H9 (cell line): Measurements from ENCODE around the gene SPECC1L. TPM values are rescaled to one million over a fixed set of nuclear protein-coding genes. Genes with fewer than 3 reads are reported as not detected.

Source experiments
- DNase-seq: peaks from one replicate; pipeline ENCODE4 v3.0.0-alpha.2; 2017
- H2AFZ ChIP-seq: one replicate; pipeline ENCODE4 v1.6.1; 2013; ENCODE audit warnings: mild to moderate bottlenecking, low read length, control low read depth, moderate library complexity
- H2AK5ac ChIP-seq: 2 replicates; pipeline ENCODE4 v1.6.1; 2013; ENCODE audit warnings: low read length, control low read depth, mixed read lengths; ENCODE audit not compliant: insufficient read length
- H2BK120ac ChIP-seq: one replicate; pipeline ENCODE4 v1.6.1; 2013; ENCODE audit warnings: low read depth, mild to moderate bottlenecking, low read length, control low read depth, inconsistent platforms; ENCODE audit not compliant: poor library complexity, severe bottlenecking
- H2BK12ac ChIP-seq: 2 replicates; pipeline ENCODE4 v1.6.1; 2013; ENCODE audit warnings: low read length, control low read depth, mixed read lengths, low read depth; ENCODE audit not compliant: insufficient read length
- H2BK15ac ChIP-seq: 2 replicates; pipeline ENCODE4 v1.6.1; 2013; ENCODE audit warnings: low read depth, low read length, control low read depth
- H2BK20ac ChIP-seq: one replicate; pipeline ENCODE4 v1.6.1; 2013; ENCODE audit warnings: low read depth, mild to moderate bottlenecking, low read length, control low read depth, inconsistent platforms; ENCODE audit not compliant: poor library complexity, severe bottlenecking
- H2BK5ac ChIP-seq: 2 replicates; pipeline ENCODE4 v1.6.1; 2013; ENCODE audit warnings: low read length, control low read depth, mixed read lengths; ENCODE audit not compliant: insufficient read length
- H3K14ac ChIP-seq: 2 replicates; pipeline ENCODE4 v1.6.1; 2013; ENCODE audit warnings: low read length, control low read depth; ENCODE audit not compliant: insufficient read depth
- H3K18ac ChIP-seq: 2 replicates; pipeline ENCODE4 v1.6.1; 2013; ENCODE audit warnings: low read depth, mild to moderate bottlenecking, mixed read lengths, low read length, control low read depth; ENCODE audit not compliant: insufficient read length
- H3K23ac ChIP-seq: 2 replicates; pipeline ENCODE4 v1.6.1; 2013; ENCODE audit warnings: low read length, control low read depth, mixed read lengths, low read depth; ENCODE audit not compliant: insufficient read length
- H3K23me2 ChIP-seq: 2 replicates; pipeline ENCODE4 v1.6.1; 2013; ENCODE audit warnings: low read depth, mild to moderate bottlenecking, mixed read lengths, low read length, control low read depth; ENCODE audit not compliant: insufficient read length, poor library complexity, severe bottlenecking
- H3K27ac ChIP-seq: 2 replicates; pipeline ENCODE4 v1.5.1; 2013; ENCODE audit warnings: low read length, control low read depth, mixed read lengths, low read depth; ENCODE audit not compliant: insufficient read length
- H3K27me3 ChIP-seq: 2 replicates; pipeline ENCODE4 v1.6.1; 2013; ENCODE audit warnings: low read length, control low read depth, inconsistent platforms; ENCODE audit not compliant: insufficient read depth
- H3K4ac ChIP-seq: 2 replicates; pipeline ENCODE4 v1.6.1; 2013; ENCODE audit warnings: low read depth, mild to moderate bottlenecking, control low read depth, inconsistent platforms, low read length, moderate library complexity
- H3K4me1 ChIP-seq: 2 replicates; pipeline ENCODE4 v1.6.1; 2013; ENCODE audit warnings: low read length, control low read depth, inconsistent platforms; ENCODE audit not compliant: insufficient read depth
- H3K4me2 ChIP-seq: 2 replicates; pipeline ENCODE4 v1.6.1; 2013; ENCODE audit warnings: low read length, control low read depth, mixed read lengths; ENCODE audit not compliant: insufficient read length, insufficient read depth
- H3K56ac ChIP-seq: 2 replicates; pipeline ENCODE4 v1.6.1; 2013; ENCODE audit warnings: low read depth, mild to moderate bottlenecking, mixed read lengths, low read length, control low read depth; ENCODE audit not compliant: insufficient read length
- H3K79me1 ChIP-seq: 2 replicates; pipeline ENCODE4 v1.6.1; 2013; ENCODE audit warnings: low read depth, mild to moderate bottlenecking, moderate library complexity, low read length, control low read depth, inconsistent platforms; ENCODE audit not compliant: insufficient read depth, poor library complexity, severe bottlenecking
- H3K79me2 ChIP-seq: 2 replicates; pipeline ENCODE4 v1.6.1; 2013; ENCODE audit warnings: low read length, control low read depth, inconsistent platforms; ENCODE audit not compliant: insufficient read depth
- H3K9ac ChIP-seq: 2 replicates; pipeline ENCODE4 v1.6.1; 2013; ENCODE audit warnings: low read length, control low read depth, mixed read lengths; ENCODE audit not compliant: insufficient read length; ENCODE audit errors: extremely low read depth
- H3K9me3 ChIP-seq: one replicate; pipeline ENCODE4 v1.6.1; 2013; ENCODE audit warnings: low read depth, low read length, inconsistent platforms; ENCODE audit not compliant: control insufficient read depth
- H3T11ph ChIP-seq: one replicate; pipeline ENCODE4 v1.6.1; 2013; ENCODE audit warnings: mild to moderate bottlenecking, low read length, control low read depth, inconsistent platforms
- H4K20me1 ChIP-seq: one replicate; pipeline ENCODE4 v1.6.1; 2013; ENCODE audit not compliant: control insufficient read depth, insufficient read length, insufficient read depth
- H4K5ac ChIP-seq: 2 replicates; pipeline ENCODE4 v1.6.1; 2013; ENCODE audit warnings: low read depth, mild to moderate bottlenecking, mixed read lengths, low read length, control low read depth; ENCODE audit not compliant: insufficient read length
- H4K8ac ChIP-seq: replicated peaks from 2 replicates; pipeline ENCODE4 v1.6.1; 2013; ENCODE audit warnings: low read length, control low read depth, mixed read lengths, low read depth; ENCODE audit not compliant: insufficient read length
- H4K91ac ChIP-seq: 2 replicates; pipeline ENCODE4 v1.6.1; 2013; ENCODE audit warnings: low read depth, mild to moderate bottlenecking, moderate library complexity, mixed read lengths, low read length, control low read depth; ENCODE audit not compliant: insufficient read length
- H3K27ac Mint-ChIP-seq, 3 experiments: 2 replicates in 2 of 3; 3 replicates in 1 of 3; pipeline ENCODE4 v1.8.0; 2020 to 2021; ENCODE audit warnings: mixed read lengths in 3 of 3, mild to moderate bottlenecking in 1 of 3, moderate library complexity in 1 of 3
- H3K27me3 Mint-ChIP-seq: 2 replicates; pipeline ENCODE4 v1.8.0; 2021; ENCODE audit warnings: low read depth, mild to moderate bottlenecking, moderate library complexity, mixed read lengths
- H3K36me3 Mint-ChIP-seq, 3 experiments: 2 replicates in 2 of 3; 3 replicates in 1 of 3; pipeline ENCODE4 v1.8.0; 2020 to 2021; ENCODE audit warnings: low read depth in 3 of 3, mixed read lengths in 3 of 3; ENCODE audit not compliant: insufficient read depth in 1 of 3
- H3K4me1 Mint-ChIP-seq, 2 experiments: 2 replicates each; pipeline ENCODE4 v1.8.0; 2020; ENCODE audit warnings: mixed read lengths in 2 of 2
- H3K4me3 Mint-ChIP-seq, 2 experiments: 2 replicates in 1 of 2; 3 replicates in 1 of 2; pipeline ENCODE4 v1.8.0; 2020 to 2021; ENCODE audit warnings: mild to moderate bottlenecking in 2 of 2, mixed read lengths in 2 of 2, moderate library complexity in 1 of 2
- H3K9me3 Mint-ChIP-seq, 2 experiments: 2 replicates in 1 of 2; 3 replicates in 1 of 2; pipeline ENCODE4 v1.8.0; 2020; ENCODE audit warnings: mild to moderate bottlenecking in 2 of 2, mixed read lengths in 2 of 2, moderate library complexity in 1 of 2
- WGBS: extraction: QIAGEN DNeasy Blood & Tissue Kit; methylation state at CpG from one replicate; pipeline ENCODE4 v1.1.7; 2013; ENCODE audit warnings: missing lambda C conversion rate, low lambda C conversion rate, mixed read lengths; ENCODE audit not compliant: insufficient read length; ENCODE audit errors: extremely low coverage; 5-methylcytosine and 5-hydroxymethylcytosine counted together
- total RNA-seq: library from RNA; stranded (reverse); gene quantifications from 2 replicates; pipeline ENCODE4 v1.2.1, GENCODE V29; 2021
- TF ChIP-seq, protein P1 (sequence below): fragments of 200-600 bp; sonication (generic); conservative IDR thresholded peaks from 3 replicates; pipeline ENCODE4 v1.8.0; 2021; ENCODE audit warnings: antibody characterized with exemption, mild to moderate bottlenecking

SPECC1L gene
- total RNA-seq, 1 experiment from 2014 or later = 57.1 TPM

DNA sequence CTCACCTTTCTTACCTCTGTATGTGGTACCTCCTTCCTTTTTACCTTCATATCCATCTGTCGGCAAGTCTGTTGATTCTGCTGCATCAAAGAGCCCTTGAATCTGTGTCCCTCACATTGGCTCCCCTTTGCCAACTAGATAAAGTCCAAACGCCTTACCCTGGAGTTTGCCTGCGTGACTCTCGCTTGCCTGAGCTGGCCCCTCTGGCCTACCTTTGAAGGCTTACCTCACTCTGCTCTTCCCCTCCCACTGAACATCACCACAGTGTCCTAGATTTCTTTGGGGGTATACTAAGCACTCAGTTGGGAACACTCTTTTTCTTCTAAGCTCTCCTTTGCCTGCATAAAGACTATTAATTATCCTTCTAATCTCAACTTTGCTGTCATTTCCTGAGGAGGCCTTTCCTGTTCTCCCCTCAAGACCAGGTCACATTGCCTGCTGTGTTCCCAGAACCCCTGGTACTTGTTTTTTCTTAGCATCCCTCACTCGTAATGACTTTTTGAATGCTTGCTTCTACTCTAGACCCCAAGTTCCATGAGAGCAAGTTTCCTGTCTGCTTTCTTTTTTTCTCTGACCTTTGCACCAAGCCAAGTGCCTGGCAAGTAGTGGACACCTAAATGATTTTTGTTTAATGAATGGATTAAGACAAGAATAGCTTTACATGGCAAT is 89.0 kb downstream of the SPECC1L start:
- Histone ChIP-seq H3K9ac (no peak overlapping the region), H3K79me2 (no peaks in the 10 kb centered on the region), H3K4me2 (no peak overlapping the region), H2BK12ac (no peak overlapping the region), H3K56ac (no peak overlapping the region), H2BK20ac (no peak overlapping the region), H4K20me1 (no peaks in the 10 kb centered on the region), H2BK120ac (no peak overlapping the region), H2AK5ac (no peak overlapping the region), H4K91ac (no peak overlapping the region), H3K14ac (no peak overlapping the region), H3T11ph (no peak overlapping the region), H4K5ac (no peak overlapping the region), H2AFZ (no peak overlapping the region), H3K79me1 (no peaks in the 10 kb centered on the region), H3K23ac (no peak overlapping the region), H2BK5ac (no peak overlapping the region), H3K4me1 (no peaks in the 10 kb centered on the region), H3K23me2 (no peaks in the 10 kb centered on the region), H4K8ac (no peak overlapping the region), H3K27me3 (no peaks in the 10 kb centered on the region), H3K27ac (no peak overlapping the region), H3K9me3 (no peaks in the 10 kb centered on the region), H3K4ac (no peak overlapping the region), H2BK15ac (no peak overlapping the region), H3K18ac (no peak overlapping the region)
- peak overlapping the region; percentile 1 to 41 (median 5); a peak in 5 of 7 replicates for H3K27ac Mint-ChIP-seq
- no CpG with 5 or more reads among the region's 5 CpGs for WGBS
- TF ChIP-seq, protein P1, sequence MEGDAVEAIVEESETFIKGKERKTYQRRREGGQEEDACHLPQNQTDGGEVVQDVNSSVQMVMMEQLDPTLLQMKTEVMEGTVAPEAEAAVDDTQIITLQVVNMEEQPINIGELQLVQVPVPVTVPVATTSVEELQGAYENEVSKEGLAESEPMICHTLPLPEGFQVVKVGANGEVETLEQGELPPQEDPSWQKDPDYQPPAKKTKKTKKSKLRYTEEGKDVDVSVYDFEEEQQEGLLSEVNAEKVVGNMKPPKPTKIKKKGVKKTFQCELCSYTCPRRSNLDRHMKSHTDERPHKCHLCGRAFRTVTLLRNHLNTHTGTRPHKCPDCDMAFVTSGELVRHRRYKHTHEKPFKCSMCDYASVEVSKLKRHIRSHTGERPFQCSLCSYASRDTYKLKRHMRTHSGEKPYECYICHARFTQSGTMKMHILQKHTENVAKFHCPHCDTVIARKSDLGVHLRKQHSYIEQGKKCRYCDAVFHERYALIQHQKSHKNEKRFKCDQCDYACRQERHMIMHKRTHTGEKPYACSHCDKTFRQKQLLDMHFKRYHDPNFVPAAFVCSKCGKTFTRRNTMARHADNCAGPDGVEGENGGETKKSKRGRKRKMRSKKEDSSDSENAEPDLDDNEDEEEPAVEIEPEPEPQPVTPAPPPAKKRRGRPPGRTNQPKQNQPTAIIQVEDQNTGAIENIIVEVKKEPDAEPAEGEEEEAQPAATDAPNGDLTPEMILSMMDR = no peak
- no peaks in the 10 kb centered on the region for H3K4me1 Mint-ChIP-seq
- H3K36me3 Mint-ChIP-seq = peaks cover 4 to 42% (median 33%) of the 10 kb centered on the region in 3 experiments; a peak in 6 of 7 replicates
- no peak overlapping the region for H3K4me3 Mint-ChIP-seq
- no peak for DNase-seq
- H3K9me3 Mint-ChIP-seq = no peaks in the 10 kb centered on the region
- no peaks in the 10 kb centered on the region for H3K27me3 Mint-ChIP-seq
